Measurements from ENCODE around the gene MITF. TPM values are rescaled to one million over a fixed set of nuclear protein-coding genes. Genes with fewer than 3 reads are reported as not detected.
A peak's percentile ranks its signal among the peaks of the same experiment; 100 is the strongest.

Gene MITF
- total RNA-seq, 2 donors from 2014 or later, result 9.3 to 12.2 TPM

DNA sequence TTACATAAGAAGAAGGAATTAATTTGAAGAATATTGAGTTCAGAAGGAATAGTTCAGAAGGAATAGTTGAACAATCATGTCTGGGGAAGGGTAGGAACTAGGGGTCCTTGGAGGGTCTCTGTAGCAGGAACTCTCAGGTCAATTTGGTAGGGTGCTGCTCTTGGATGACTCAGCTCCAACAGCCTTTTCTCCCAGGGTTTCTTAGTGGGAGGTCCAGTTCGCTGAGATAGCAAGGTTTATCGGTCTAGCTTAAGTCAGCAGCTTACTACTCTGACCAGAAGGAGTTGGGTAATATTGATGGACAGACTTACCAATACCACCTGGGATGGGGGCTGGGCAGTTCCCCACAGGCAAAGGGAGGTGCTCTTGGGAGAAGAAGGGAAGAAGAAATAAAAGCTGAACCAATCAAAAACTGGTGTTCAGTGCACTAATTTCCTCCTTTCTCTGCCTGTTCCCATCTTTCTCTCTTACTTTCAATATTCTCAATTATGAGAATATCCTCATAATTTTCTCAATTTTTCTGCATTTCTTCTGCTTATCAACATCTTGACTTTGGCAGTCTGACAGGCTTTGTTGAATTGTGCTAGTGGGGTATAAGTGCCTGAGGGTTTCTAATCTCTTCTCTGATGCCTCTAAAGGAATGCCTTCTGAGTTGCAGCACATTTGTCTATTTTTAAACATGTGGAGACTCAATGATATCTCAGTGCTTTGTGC is 14.4 kb upstream of the MITF start:
- DNase-seq (peak in 1 of 4 donors; percentile 53), ATAC-seq (no peak)
- Histone ChIP-seq H3K36me3 (replicated peaks in 1 of 2; ENCODE audit: insufficient read depth in 1 of 2, low read depth in 2 of 2) (no peaks in the 10 kb centered on the region), H3K4me3 (no peak overlapping the region), H3K27me3 (no peaks in the 10 kb centered on the region), H3K9me3 (no peaks in the 10 kb centered on the region), H3K27ac (no peak overlapping the region), H3K4me1 (no peaks in the 10 kb centered on the region)
- 60 to 69% methylated on average over 2 of the region's 2 CpGs for WGBS, 2 donors
- TF ChIP-seq, protein P1, sequence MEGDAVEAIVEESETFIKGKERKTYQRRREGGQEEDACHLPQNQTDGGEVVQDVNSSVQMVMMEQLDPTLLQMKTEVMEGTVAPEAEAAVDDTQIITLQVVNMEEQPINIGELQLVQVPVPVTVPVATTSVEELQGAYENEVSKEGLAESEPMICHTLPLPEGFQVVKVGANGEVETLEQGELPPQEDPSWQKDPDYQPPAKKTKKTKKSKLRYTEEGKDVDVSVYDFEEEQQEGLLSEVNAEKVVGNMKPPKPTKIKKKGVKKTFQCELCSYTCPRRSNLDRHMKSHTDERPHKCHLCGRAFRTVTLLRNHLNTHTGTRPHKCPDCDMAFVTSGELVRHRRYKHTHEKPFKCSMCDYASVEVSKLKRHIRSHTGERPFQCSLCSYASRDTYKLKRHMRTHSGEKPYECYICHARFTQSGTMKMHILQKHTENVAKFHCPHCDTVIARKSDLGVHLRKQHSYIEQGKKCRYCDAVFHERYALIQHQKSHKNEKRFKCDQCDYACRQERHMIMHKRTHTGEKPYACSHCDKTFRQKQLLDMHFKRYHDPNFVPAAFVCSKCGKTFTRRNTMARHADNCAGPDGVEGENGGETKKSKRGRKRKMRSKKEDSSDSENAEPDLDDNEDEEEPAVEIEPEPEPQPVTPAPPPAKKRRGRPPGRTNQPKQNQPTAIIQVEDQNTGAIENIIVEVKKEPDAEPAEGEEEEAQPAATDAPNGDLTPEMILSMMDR (IDR thresholded peaks at IDR 0.05), result no peak
- TF ChIP-seq POLR2A (IDR thresholded peaks at IDR 0.05), result no peak
- intact Hi-C loops (cut with DNase I), result no loop called here

DNA sequence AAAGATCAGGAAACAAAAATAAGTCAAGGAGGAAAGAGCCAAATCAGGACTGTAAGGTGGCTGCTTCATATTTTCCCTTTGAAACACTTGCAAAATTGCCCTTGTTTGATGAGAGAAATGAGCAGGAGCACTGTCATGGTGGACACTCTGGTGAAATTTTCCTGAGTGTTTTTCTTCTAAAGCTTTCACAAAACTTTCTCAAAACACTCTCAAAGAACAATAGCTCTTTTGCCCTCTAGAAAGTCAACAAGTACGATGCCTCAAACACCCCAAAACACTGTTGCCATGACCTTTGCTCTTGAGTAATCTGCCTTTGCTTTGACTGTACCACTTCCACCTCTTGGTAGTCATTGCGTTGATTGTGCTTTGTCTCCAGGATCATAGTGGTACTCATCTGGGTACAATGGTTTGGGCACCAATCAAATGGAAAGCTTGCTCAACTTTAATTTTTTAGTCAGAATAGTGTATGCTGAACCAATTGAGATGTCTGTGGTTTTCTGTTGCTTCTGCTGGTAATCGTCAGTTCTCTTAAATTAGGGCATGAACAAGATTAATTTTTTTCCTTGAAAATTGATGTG is 13.2 kb upstream of the MITF start:
- ATAC-seq (no peak), DNase-seq (no peak)
- TF ChIP-seq, protein P1 (IDR thresholded peaks at IDR 0.05), result no peak
- TF ChIP-seq POLR2A (IDR thresholded peaks at IDR 0.05), result no peak
- no peak overlapping the region for H3K27ac ChIP-seq
- no peaks in the 10 kb centered on the region for H3K4me1 ChIP-seq
- WGBS, 2 donors, result 80 to 84% methylated on average over 3 of the region's 3 CpGs
- H3K4me3 ChIP-seq, result no peak overlapping the region
- no peaks in the 10 kb centered on the region for H3K27me3 ChIP-seq
- H3K36me3 ChIP-seq (replicated peaks in 1 of 2; ENCODE audit: insufficient read depth in 1 of 2, low read depth in 2 of 2), result no peaks in the 10 kb centered on the region
- H3K9me3 ChIP-seq, result no peaks in the 10 kb centered on the region
- intact Hi-C loops (cut with DNase I), result no loop called here

DNA sequence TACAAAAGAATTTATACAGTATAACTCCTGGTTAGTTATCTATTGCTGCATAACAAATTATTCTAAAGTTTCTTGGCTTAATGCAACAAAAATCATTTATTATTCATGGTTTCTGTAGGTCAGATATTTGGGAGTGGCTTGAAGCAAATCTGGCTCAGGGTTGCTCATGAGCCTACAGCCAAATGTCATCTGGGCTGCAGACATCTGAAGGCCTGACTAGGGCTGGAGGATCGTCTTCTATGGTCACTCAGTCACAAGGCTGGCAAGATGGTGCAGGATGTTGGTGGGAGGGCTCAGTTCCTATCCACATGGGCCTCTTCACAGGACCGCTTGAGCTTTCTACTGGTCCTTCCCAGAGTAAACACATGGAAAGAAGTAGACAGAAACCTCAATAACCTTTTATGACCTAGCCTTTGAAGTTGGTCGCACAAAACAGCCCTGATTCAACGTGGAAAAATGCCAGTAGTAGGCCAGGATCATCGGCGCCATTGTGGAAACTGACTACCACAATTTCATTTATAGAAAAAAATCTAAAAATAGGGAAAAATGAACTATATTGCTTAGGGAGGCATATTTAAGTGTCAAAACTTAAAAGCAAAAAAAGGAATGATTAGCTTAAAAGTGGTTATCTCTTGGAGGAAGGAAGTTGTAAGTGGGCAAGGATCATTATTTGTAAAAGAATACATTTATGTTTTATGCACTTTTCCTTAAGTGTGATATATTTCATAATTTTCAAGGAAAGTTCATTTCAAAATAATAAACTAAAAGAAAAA is 9.9 kb upstream of the MITF start:
- H3K27me3 ChIP-seq, result no peaks in the 10 kb centered on the region
- H3K36me3 ChIP-seq (replicated peaks in 1 of 2; ENCODE audit: insufficient read depth in 1 of 2, low read depth in 2 of 2), result no peaks in the 10 kb centered on the region
- DNase-seq, result no peak
- 82 to 83% methylated on average over 6 of the region's 6 CpGs for WGBS, 2 donors
- intact Hi-C loops (cut with DNase I), result no loop called here
- H3K4me3 ChIP-seq, result no peak overlapping the region
- no peaks in the 10 kb centered on the region for H3K9me3 ChIP-seq
- no peak for ATAC-seq
- H3K27ac ChIP-seq, result no peak overlapping the region
- no peak for TF ChIP-seq POLR2A (IDR thresholded peaks at IDR 0.05)
- TF ChIP-seq, protein P1 (IDR thresholded peaks at IDR 0.05), result no peak
- no peaks in the 10 kb centered on the region for H3K4me1 ChIP-seq

DNA sequence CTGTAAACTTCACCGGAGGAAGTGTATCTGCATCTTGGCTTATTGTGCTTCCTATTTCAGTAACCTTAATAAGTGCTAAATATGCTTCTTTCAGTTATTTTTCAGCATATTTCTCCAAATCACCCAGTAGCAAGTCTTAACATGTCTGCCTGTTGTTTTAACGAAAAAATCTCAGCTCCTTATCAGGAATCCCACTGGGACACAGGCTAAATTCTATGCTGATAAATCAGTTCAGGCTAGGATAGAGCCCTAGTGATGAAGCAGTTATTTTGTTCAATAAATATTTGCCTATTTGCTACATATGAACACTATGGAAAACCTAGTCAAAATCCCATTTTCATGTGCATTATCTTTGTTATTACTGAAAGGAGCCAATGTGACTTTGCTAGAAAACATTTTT is 8.2 kb upstream of the MITF start:
- Histone ChIP-seq H3K27ac (no peak overlapping the region), H3K36me3 (replicated peaks in 1 of 2; ENCODE audit: insufficient read depth in 1 of 2, low read depth in 2 of 2) (no peaks in the 10 kb centered on the region), H3K4me1 (no peaks in the 10 kb centered on the region), H3K27me3 (no peaks in the 10 kb centered on the region), H3K4me3 (no peak overlapping the region), H3K9me3 (no peaks in the 10 kb centered on the region)
- no peak for DNase-seq
- intact Hi-C loops (cut with DNase I), result loop anchor here (10.0 kb wide), 1 partner anchor 134 kb away; no protein-coding TSS in a partner anchor
- no peak for TF ChIP-seq POLR2A (IDR thresholded peaks at IDR 0.05)
- no peak for ATAC-seq
- WGBS, 2 donors, result 73 to 80% methylated on average over 2 of the region's 2 CpGs

DNA sequence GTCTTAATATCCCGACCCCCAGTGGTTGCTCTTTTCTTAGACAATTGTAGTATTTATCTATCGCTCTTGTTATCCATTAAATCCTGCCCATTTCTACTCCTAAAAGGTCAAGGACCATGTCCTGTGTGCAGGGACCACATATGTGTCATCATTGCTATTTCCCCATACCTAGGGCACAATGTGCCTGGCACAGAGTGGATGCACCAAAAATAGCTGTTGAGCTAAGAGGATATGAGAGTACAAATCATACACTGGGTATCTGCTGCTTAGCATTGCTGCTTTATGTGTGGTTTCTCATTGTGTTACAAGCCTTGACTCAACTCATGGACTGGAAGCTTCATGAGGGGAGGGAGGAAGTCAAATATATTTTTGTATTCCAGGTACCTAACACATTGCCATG is 3.4 kb upstream of the MITF start:
- intact Hi-C loops (cut with DNase I), result loop anchor here (10.0 kb wide), 1 partner anchor 129 kb away; no protein-coding TSS in a partner anchor
- H3K9me3 ChIP-seq, result no peaks in the 10 kb centered on the region
- 64 to 66% methylated on average over 2 of the region's 2 CpGs for WGBS, 2 donors
- no peak for TF ChIP-seq POLR2A (IDR thresholded peaks at IDR 0.05)
- TF ChIP-seq, protein P1 (IDR thresholded peaks at IDR 0.05), result no peak
- DNase-seq, result no peak
- H3K27ac ChIP-seq, result no peak overlapping the region
- H3K27me3 ChIP-seq, result no peaks in the 10 kb centered on the region
- no peak overlapping the region for H3K4me3 ChIP-seq
- H3K4me1 ChIP-seq, result peaks cover 11% of the 10 kb centered on the region
- H3K36me3 ChIP-seq (replicated peaks in 1 of 2; ENCODE audit: insufficient read depth in 1 of 2, low read depth in 2 of 2), result no peaks in the 10 kb centered on the region
- no peak for ATAC-seq
